ENCODE data around the gene TCF12.
A peak's percentile ranks its signal among the peaks of the same experiment; 100 is the strongest.
"Not testable (repeated sequence)": the region's sequence is repeated elsewhere in the genome, so short reads cannot be mapped to it uniquely, and the experiment has no call there.

Gene TCF12

DNA sequence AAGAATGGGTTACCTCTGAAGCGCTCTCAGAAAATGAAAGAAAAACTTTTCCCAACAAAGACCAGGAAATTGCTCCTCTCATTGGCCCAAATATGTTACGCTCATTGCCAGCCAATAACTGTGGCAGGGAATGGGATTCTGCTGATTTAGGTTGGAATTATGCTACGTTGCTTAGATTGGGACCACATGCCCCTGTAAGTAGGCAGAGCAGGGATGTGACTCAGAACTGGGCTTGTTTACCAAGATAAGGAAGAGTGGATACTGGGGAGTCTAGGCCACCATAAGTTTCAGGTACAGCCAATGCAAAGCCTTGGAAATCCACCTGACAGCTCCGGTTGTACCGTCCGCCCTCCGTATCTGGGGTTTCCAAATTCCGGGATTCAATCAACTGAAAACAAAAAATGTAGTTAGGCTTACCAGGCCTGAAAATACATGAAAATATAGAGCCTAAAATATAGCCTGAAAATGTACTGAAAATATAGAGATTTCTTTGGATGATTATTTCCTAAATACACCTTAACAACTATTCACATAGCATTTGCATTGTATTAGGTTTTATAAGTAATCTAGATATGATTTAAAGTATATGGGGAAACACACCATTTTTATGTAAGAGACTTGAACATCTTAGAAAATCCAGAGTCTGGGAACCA lies 1.5 kb upstream of the TCF12 start:
- DNase-seq = peak; percentile 10

DNA sequence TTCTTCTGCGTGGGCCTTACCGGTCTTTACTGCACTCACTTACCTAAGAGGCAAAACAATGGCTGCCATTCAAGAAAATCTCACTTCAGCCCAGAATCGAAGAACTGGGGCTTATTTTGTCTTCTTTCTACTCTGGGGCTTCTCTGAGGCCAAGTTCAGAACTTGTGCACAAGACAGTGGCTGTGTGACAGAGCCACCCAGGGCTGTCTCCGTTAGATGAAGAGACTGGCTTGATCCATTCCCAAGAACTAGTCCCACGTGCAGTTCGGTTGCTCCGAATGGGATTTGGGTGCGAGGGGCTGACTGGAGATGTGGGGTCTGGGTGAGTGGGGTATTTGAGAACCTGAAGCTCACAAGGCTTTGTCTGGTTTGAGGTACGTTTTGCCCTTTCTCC lies 795 bp upstream of the TCF12 start:
- DNase-seq = peak; percentile 50

DNA sequence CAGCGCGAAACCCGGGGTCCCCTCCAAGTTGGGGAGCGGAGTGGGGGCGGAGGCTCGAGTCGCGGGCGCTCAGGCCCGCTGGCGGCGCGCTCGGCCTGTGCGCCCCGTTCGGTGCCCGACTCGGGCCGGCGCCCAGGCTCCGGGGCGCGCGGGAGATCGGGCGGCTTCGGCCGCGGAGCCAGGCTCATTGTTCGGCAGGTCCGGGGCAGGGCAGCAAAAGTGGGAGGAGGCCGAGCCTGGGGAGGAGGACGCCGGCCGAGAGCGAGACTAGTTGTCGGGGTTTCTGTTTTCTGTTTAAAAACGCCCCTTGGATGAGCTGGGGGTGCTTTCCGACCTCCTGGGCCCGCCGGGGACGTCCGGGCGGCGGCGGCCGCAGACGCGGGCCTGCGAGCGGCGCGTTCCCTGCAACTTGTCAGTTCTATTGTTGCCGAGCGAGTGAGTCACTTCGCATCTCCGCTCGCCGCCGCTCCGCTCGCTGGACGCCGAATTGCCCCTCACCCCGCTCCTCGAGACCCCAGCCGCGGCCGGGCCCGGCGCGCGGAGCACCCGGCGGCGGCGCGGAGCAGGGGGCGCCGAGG lies 676 bp downstream of the TCF12 start:
- DNase-seq = peak; percentile 80

DNA sequence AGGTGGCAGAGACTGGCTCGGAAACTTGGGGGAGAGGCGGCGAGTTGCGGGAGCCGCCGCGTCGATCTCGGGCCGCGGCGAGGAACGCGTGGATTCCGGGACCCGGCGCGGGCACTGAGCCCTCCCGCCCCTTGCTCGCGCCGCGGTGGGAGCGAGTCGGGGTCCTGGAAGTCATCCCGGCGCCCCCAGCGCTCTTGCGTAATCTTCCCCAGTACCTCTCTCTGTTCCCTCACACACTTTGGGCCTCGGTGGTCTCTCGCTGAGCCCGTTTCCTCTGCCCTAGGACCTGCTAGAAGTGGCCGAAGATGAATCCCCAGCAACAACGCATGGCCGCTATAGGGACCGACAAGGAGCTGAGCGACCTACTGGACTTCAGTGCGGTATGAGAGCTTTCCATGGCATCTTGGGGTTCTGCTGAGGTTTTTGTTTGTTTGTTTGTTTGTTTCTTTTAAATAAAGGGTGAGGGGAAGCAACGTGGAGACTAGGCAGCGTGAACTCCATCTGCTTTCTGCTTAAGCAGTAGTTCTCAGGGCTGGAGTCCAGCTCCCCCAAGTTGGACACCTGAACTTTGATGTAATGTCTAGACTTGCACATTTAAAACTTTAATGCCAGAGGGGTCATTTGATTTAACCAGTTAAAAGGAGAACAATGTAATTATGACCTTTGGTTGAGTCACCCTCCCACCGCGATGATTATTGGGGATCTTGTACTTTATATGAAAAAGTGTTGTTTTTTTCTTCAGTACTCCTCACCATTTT lies 1.3 kb downstream of the TCF12 start:
- peak; percentile 60 for DNase-seq

DNA sequence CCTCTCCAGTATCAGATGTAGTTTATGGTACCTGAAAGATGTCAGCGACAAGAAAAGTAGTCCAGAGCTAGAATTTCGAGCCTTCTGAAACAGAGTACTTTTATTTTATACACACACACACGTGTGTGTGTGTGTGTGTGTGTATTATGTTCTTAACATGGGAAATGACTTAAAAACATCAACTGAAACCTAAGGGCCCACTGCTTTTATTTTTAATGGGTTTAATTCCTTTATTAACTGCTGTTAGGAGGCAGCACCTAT lies 1.9 kb downstream of the TCF12 start:
- peak; percentile 33 for DNase-seq

- DNase-seq = no peak
Observed at GRCh38 chr15:56923174-56923591, 4.7 kb downstream of the TCF12 start.

GRCh38 chr15:56927816-56928215 lies 9.4 kb downstream of the TCF12 start:
- DNase-seq = no peak

GRCh38 chr15:56929399-56929798 lies 11.0 kb downstream of the TCF12 start:
- no peak for DNase-seq

- no peak for DNase-seq
Observed at GRCh38 chr15:56929933-56930332, 11.5 kb downstream of the TCF12 start.

- DNase-seq = no peak
Observed at GRCh38 chr15:56930669-56931313, 12.3 kb downstream of the TCF12 start.

DNA sequence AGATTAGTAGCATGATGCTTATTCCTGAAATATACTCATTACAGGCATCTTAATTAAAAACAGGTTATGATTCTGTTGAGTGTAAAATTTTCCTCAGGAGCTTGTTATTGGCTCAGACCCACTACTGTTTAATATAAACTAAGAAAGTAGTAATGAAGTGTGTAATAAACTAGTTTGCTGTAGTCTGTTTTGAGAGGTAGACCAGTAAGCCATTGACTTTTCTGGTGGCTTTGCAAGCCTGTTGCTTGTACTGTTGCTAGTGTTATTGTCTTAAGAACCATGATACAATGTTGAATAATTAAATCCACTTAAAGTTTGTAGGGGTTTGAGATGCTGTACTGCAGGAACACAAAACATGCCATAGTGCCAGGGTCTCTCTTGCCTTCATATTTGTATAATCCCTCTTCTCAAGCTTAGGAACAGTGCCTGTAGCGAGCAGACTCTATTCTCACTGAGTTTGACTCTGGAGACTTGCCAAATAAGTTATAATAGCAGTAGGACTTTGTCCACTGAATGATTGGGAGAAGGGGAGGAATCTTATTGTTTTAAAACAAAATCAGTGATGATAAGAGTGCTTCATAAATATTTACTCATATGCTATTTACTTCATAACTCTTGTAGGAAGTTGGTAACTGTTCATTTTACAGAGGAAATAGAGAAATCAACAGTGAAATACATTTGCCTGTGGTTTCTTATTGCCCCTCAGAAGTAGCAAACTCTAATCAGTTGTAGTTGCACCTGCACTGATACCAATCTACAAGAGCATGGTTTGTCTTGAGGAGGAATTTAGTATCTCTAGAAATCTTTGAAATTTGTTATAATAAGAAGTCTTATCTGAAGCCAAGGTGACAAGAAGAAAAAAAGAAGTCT lies 13.4 kb downstream of the TCF12 start:
- DNase-seq = no peak

GRCh38 chr15:56932509-56932868 lies 14.0 kb downstream of the TCF12 start:
- DNase-seq = not testable (repeated sequence)

- DNase-seq = no peak
Observed at GRCh38 chr15:56933410-56933809, 15.0 kb downstream of the TCF12 start.

DNA sequence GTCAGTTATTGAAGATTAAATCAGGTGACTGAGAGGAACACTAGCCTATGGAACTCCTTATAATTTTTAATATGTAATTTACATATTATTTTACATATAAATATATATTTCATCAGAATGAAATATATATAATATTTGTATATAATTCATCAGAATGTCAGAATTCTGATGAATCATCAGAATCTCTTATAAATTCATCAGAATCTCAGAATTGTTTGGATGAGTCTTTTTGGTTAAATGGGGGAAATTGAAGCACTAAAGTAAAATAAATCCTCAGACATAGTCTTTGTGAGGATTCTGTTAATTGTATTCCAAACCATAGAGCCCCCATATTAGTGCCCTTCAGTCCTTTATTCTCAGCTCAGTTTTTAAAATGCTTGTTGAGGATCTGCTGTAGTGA lies 15.4 kb downstream of the TCF12 start:
- DNase-seq = no peak

DNA sequence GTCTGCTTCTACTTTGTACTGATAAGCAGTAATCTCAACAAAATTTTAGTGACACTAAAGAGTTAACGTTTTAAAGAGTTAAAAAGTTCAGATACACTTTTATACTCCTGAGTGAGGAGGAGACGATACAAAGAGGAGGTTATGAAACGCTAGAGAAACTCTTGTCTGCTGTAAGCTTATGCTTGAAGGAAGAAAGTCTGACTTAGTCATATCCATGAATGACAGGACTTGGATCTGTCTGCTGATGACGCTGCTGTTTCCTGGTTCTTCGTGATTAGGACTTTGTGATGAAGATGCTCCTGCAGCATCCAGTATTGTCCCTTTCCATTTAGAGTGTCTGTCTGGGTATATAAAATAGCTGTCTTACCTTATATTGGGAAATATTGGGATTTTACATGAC lies 15.8 kb downstream of the TCF12 start:
- DNase-seq = no peak

- no peak for DNase-seq
Observed at GRCh38 chr15:56936929-56937328, 18.5 kb downstream of the TCF12 start.

- no peak for DNase-seq
Observed at GRCh38 chr15:56939257-56939656, 20.8 kb downstream of the TCF12 start.

- DNase-seq = no peak
Observed at GRCh38 chr15:56940388-56940787, 21.9 kb downstream of the TCF12 start.

DNA sequence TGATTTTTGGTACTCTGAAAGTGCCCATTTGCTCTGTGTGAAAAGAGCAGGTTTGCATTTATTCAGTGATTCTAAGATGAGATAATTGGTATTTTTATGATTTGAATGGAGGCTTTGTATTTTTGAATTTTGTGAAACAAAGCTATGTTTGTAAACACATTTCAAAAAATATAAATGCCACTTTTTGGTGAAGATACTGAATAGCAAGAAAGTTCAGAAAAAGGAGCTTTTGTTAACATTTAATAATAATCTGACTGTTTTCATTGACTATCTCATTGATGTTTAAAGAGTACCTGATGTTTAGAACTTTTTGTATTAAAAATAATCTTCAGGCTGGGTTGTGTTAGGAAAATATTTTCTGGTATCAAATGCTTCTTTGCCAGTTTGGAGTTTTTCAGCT lies 23.7 kb downstream of the TCF12 start:
- DNase-seq = no peak

GRCh38 chr15:56943403-56943802 lies 25.0 kb downstream of the TCF12 start:
- no peak for DNase-seq

DNA sequence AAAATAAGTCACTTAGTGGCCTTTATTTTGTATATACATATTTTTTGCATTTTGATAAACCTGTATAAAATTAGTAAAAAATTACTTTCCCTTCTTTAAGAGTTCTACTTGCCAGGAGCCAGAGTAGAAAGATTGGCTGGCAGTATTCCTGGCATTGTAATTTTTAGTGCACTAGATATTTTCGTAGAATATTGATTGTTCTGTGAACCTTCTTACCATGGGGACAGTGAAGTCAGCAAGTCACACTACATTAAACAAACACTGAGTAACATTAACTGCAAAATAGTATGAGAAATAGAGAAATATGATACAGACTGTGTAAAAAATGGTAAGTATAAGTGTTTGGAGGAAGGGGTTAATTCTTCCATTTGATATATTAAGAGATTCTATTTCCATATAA lies 26.0 kb downstream of the TCF12 start:
- DNase-seq = no peak

- no peak for DNase-seq
Observed at GRCh38 chr15:56946150-56946549, 27.7 kb downstream of the TCF12 start.
